B cell (primary cell): ENCODE results near the gene CCDC138. TPM values are rescaled to one million over a fixed set of nuclear protein-coding genes. Genes with fewer than 3 reads are reported as not detected.

Source experiments
- ATAC-seq: fragments of 200-7000 bp; cut with Tn5 transposase; one replicate; pipeline ENCODE4 v1.10.0; 2021; ENCODE audit warnings: low read depth, mild to moderate bottlenecking, moderate number of reproducible peaks, moderate library complexity
- CTCF ChIA-PET: fragments of 350-600 bp; sonication (Branson Sonifier 250); formaldehyde crosslinking; loops from one replicate; lab custom pipeline; 2021; ENCODE audit warnings: antibody characterized with exemption, inconsistent platforms; lab: Charles Lee
- POLR2A ChIA-PET: fragments of 350-600 bp; sonication (Branson Sonifier 250); formaldehyde crosslinking; loops from one replicate; lab custom pipeline; 2021; ENCODE audit warnings: antibody characterized with exemption; lab: Charles Lee
- DNase-seq: peaks from one replicate; pipeline ENCODE4 v3.0.0; 2013
- H2AFZ ChIP-seq: 2 replicates; pipeline ENCODE4 v1.6.1; 2012; ENCODE audit warnings: mild to moderate bottlenecking, low read depth, low read length; ENCODE audit not compliant: insufficient read depth, poor library complexity, severe bottlenecking
- H3K27ac ChIP-seq, 2 donors: 1 replicate in 1 of 2; 2 replicates in 1 of 2; pipeline ENCODE4 v1.5.1; 2012 to 2013; ENCODE audit warnings: low read length in 2 of 2, mild to moderate bottlenecking in 2 of 2, moderate library complexity in 1 of 2
- H3K27me3 ChIP-seq, 4 experiments: fragments of 200-600 bp in 1 of 4; sonication (generic) in 1 of 4; replicated peaks in 1 of 4; 1 replicate in 2 of 4; 2 replicates in 2 of 4; pipeline versions ENCODE4 v1.6.1 to v1.7.0; 2013 to 2016; ENCODE audit warnings: low read length in 3 of 4, mild to moderate bottlenecking in 2 of 4, mixed read lengths in 1 of 4, moderate library complexity in 1 of 4; ENCODE audit not compliant: insufficient read depth in 4 of 4, control insufficient read depth in 3 of 4; ENCODE audit errors: control extremely low read depth in 1 of 4
- H3K36me3 ChIP-seq, 2 experiments: replicated peaks in 1 of 2; 1 replicate in 1 of 2; 2 replicates in 1 of 2; pipeline versions ENCODE4 v1.6.1 to v1.7.1; 2013; ENCODE audit warnings: low read length in 1 of 2; ENCODE audit not compliant: insufficient read depth in 2 of 2, control insufficient read depth in 1 of 2; ENCODE audit errors: control extremely low read depth in 1 of 2, extremely low read depth in 1 of 2
- H3K4me1 ChIP-seq, 2 donors: fragments of 200-600 bp in 1 of 2; sonication (generic) in 1 of 2; 1 replicate in 1 of 2; 2 replicates in 1 of 2; pipeline versions ENCODE4 v1.5.1 to v1.6.1; 2013 to 2017; ENCODE audit warnings: low read length in 2 of 2; ENCODE audit not compliant: control insufficient read depth in 2 of 2, insufficient read depth in 2 of 2
- H3K4me2 ChIP-seq: replicated peaks from 2 replicates; pipeline ENCODE3; 2012; ENCODE audit warnings: mild to moderate bottlenecking, low read depth, low read length; ENCODE audit not compliant: poor library complexity, severe bottlenecking
- H3K4me3 ChIP-seq, 5 experiments: fragments of 200-600 bp in 1 of 5; sonication (generic) in 1 of 5; 1 replicate in 3 of 5; 2 replicates in 2 of 5; pipeline versions ENCODE4 v1.5.1 to v1.7.0; 2011 to 2016; ENCODE audit warnings: low read length in 4 of 5, mild to moderate bottlenecking in 4 of 5, low read depth in 2 of 5, control low read depth in 1 of 5, moderate library complexity in 1 of 5; ENCODE audit not compliant: insufficient read depth in 1 of 5; ENCODE audit errors: control extremely low read depth in 1 of 5, extremely low read depth in 1 of 5
- H3K79me2 ChIP-seq: fragments of 200-600 bp; sonication (generic); one replicate; pipeline ENCODE4 v1.6.0; 2016; ENCODE audit warnings: low read length; ENCODE audit not compliant: control insufficient read depth, insufficient read depth
- H3K9ac ChIP-seq: fragments of 200-600 bp; sonication (generic); 2 replicates; pipeline ENCODE4 v1.6.1; 2017; ENCODE audit warnings: mild to moderate bottlenecking, low read length, moderate library complexity
- H3K9me3 ChIP-seq, 3 donors: one replicate each; pipeline versions ENCODE4 v1.6.1 to v1.7.1; 2013; ENCODE audit warnings: low read length in 2 of 3; ENCODE audit not compliant: control insufficient read depth in 2 of 3, insufficient read depth in 1 of 3; ENCODE audit errors: control extremely low read depth in 1 of 3
- H4K20me1 ChIP-seq: 2 replicates; pipeline ENCODE4 v1.6.0; 2012; ENCODE audit warnings: mild to moderate bottlenecking, low read length; ENCODE audit not compliant: insufficient read depth, control insufficient read depth, poor library complexity, severe bottlenecking
- H3K27ac Mint-ChIP-seq: one replicate; pipeline ENCODE4 v1.8.0; 2021; ENCODE audit warnings: mixed read lengths
- H3K27me3 Mint-ChIP-seq: one replicate; pipeline ENCODE4 v1.8.0; 2021; ENCODE audit warnings: mixed read lengths
- H3K4me1 Mint-ChIP-seq: one replicate; pipeline ENCODE4 v1.8.0; 2021; ENCODE audit warnings: mixed read lengths
- H3K4me3 Mint-ChIP-seq: one replicate; pipeline ENCODE4 v1.8.0; 2021; ENCODE audit warnings: mixed read lengths
- H3K9me3 Mint-ChIP-seq: one replicate; pipeline ENCODE4 v1.8.0; 2022; ENCODE audit warnings: mixed read lengths; ENCODE audit not compliant: insufficient read depth
- CTCF ChIP-seq: fragments of 200-600 bp; IDR thresholded peaks from one replicate; pipeline ENCODE4 v1.8.0; 2022; ENCODE audit warnings: antibody characterized with exemption, mild to moderate bottlenecking
- EZH2 ChIP-seq: IDR thresholded peaks from 2 replicates; pipeline ENCODE4 v1.6.1; 2012; ENCODE audit warnings: borderline replicate concordance, low read depth, mild to moderate bottlenecking, moderate library complexity, low read length; ENCODE audit not compliant: insufficient read depth, poor library complexity, severe bottlenecking
- WGBS: methylation state at CpG from one replicate; pipeline ENCODE4 v1.1.5; 2013; ENCODE audit warnings: missing lambda C conversion rate; ENCODE audit not compliant: insufficient coverage; 5-methylcytosine and 5-hydroxymethylcytosine counted together
- intact Hi-C: fragments of 100-400 bp; cut with micrococcal nuclease; formaldehyde crosslinking; loops from one replicate; pipeline ENCODE4 v1.10.0; 2022
- polyA plus RNA-seq: library from polyadenylated mRNA; depleted of rRNA; stranded (reverse); fragments of >200 nt; gene quantifications from 2 replicates; pipeline ENCODE4 v1.2.3, GENCODE V29; 2012
- total RNA-seq, 2 donors: library from RNA; stranded (reverse); fragments of 120-200 nt in 1 of 2; gene quantifications; 1 replicate in 1 of 2; 2 replicates in 1 of 2; pipeline versions ENCODE4 v1.2.3 to v1.2.4, GENCODE V29; 2013 to 2022

The CCDC138 gene
- total and polyA plus RNA-seq, 2 donors (not counting 1 experiment from before 2014, with no cell fraction given), result 3.3 to 16.3 TPM

GRCh38 chr2:108923736-108924579 is 137.4 kb downstream of the CCDC138 start:
- Histone ChIP-seq H3K27me3 (no peaks in the 10 kb centered on the region), H3K4me2 (no peak overlapping the region), H3K9me3 (no peaks in the 10 kb centered on the region), H3K79me2 (no peaks in the 10 kb centered on the region), H3K4me3 (no peak overlapping the region), H3K36me3 (no peaks in the 10 kb centered on the region), H2AFZ (no peak overlapping the region), H4K20me1 (no peaks in the 10 kb centered on the region), H3K9ac (no peak overlapping the region), H3K4me1 (no peaks in the 10 kb centered on the region), H3K27ac (no peak overlapping the region)
- ATAC-seq, result no peak
- H3K27me3 Mint-ChIP-seq, result no peaks in the 10 kb centered on the region
- TF ChIP-seq CTCF (no peak), EZH2 (no peak)
- WGBS, result 89% methylated on average over 12 of the region's 13 CpGs
- no peaks in the 10 kb centered on the region for H3K4me1 Mint-ChIP-seq
- no peak overlapping the region for H3K27ac Mint-ChIP-seq
- CTCF ChIA-PET, result no interaction called here
- H3K9me3 Mint-ChIP-seq, result no peaks in the 10 kb centered on the region
- intact Hi-C loops, result no loop called here
- no peak overlapping the region for H3K4me3 Mint-ChIP-seq
- POLR2A ChIA-PET, result no interaction called here
- DNase-seq, result no peak

- no peak overlapping the region for H3K27ac Mint-ChIP-seq
Measured at GRCh38 chr2:108924580-108925251, 138.1 kb downstream of the CCDC138 start.

More at GRCh38 chr2:108924580-108925251, 138.1 kb downstream of the CCDC138 start:
- Mint-ChIP-seq H3K27me3 (peaks cover 4% of the 10 kb centered on the region), H3K4me1 (no peaks in the 10 kb centered on the region), H3K9me3 (no peaks in the 10 kb centered on the region), H3K4me3 (no peak overlapping the region)
- ChIA-PET CTCF (no interaction called here), POLR2A (no interaction called here)
- TF ChIP-seq EZH2 (no peak), CTCF (no peak)
- Histone ChIP-seq H3K27ac (no peak overlapping the region), H3K27me3 (no peaks in the 10 kb centered on the region), H3K4me2 (no peak overlapping the region), H3K4me3 (no peak overlapping the region), H3K36me3 (no peaks in the 10 kb centered on the region), H3K9me3 (no peaks in the 10 kb centered on the region), H4K20me1 (no peaks in the 10 kb centered on the region), H3K9ac (no peak overlapping the region), H3K79me2 (no peaks in the 10 kb centered on the region), H2AFZ (no peak overlapping the region), H3K4me1 (no peaks in the 10 kb centered on the region)
- intact Hi-C loops, result no loop called here
- DNase-seq (no peak), ATAC-seq (no peak)
- 85% methylated on average over 13 of the region's 14 CpGs for WGBS
